ENCODE data around the gene HECTD1.

- no peak for TF ChIP-seq CTCF (IDR thresholded peaks at IDR 0.05)
- TF ChIP-seq POLR2A (IDR thresholded peaks at IDR 0.05), result no peak
Observed at GRCh38 chr14:31125231-31125630, 82.4 kb downstream of the HECTD1 start.

Data from Peyer's patch (tissue), 4 donors.